Measurements from ENCODE around the gene GNG13.

GRCh38 chr16:767743-768235 is 32.7 kb downstream of the GNG13 start:
- TF ChIP-seq POLR2A (IDR thresholded peaks at IDR 0.05) (no peak), CTCF (IDR thresholded peaks at IDR 0.05) (no peak)

Measured in body of pancreas (tissue), 4 donors.